M059J (cell line): ENCODE data around the gene CCT3. TPM values are rescaled to one million over a fixed set of nuclear protein-coding genes. Genes with fewer than 3 reads are reported as not detected.

Source experiments
- DNase-seq: peaks from one replicate; pipeline ENCODE4 v3.0.0-alpha.2; 2012; ENCODE audit warnings: low read depth
- total RNA-seq: library from RNA; depleted of rRNA; stranded (reverse); fragments of >200 nt; shearing (Covaris generic); gene quantifications from 2 replicates; pipeline ENCODE4 v1.2.3, GENCODE V29; 2014; rRNA removed

Gene CCT3
- total RNA-seq, 1 experiment from 2014 or later, result 432 TPM

GRCh38 chr1:156282479-156283222, 55.4 kb downstream of the CCT3 start, which contains the start of gene SMG5:
SMG5 (minus strand) TSS chr1:156282825; CDS start chr1:156282680, 145 bp downstream.
- peak; percentile 99 for DNase-seq

- DNase-seq, result peak; percentile 48
Measured at GRCh38 chr1:156281693-156282478, 56.2 kb downstream of the CCT3 start.

GRCh38 chr1:156281281-156281680, 56.8 kb downstream of the CCT3 start:
- peak; percentile 45 for DNase-seq

- no peak for DNase-seq
Measured at GRCh38 chr1:156279837-156280236, 58.3 kb downstream of the CCT3 start.

GRCh38 chr1:156276966-156277381, 61.1 kb downstream of the CCT3 start:
- no peak for DNase-seq

- no peak for DNase-seq
Measured at GRCh38 chr1:156276532-156276931, 61.6 kb downstream of the CCT3 start.

GRCh38 chr1:156270314-156270713, 67.8 kb downstream of the CCT3 start:
- no peak for DNase-seq

GRCh38 chr1:156268336-156268735, 69.8 kb downstream of the CCT3 start:
- DNase-seq, result no peak

GRCh38 chr1:156266051-156266450, 72.0 kb downstream of the CCT3 start:
- no peak for DNase-seq

- DNase-seq, result no peak
Measured at GRCh38 chr1:156263288-156263655, 74.8 kb downstream of the CCT3 start.

GRCh38 chr1:156262461-156263287, 75.4 kb downstream of the CCT3 start:
- DNase-seq, result peak; percentile 95

- no peak for DNase-seq
Measured at GRCh38 chr1:156260896-156261295, 77.2 kb downstream of the CCT3 start.

GRCh38 chr1:156259805-156260204, 78.3 kb downstream of the CCT3 start:
- no peak for DNase-seq

Other genes starting within 250 kb of the CCT3 start
- gene LMNA, start 223.6 kb downstream of the CCT3 start, total RNA-seq, result 396 and 698 TPM in 2 replicates
- 0.37 and 1.3 TPM in 2 replicates for gene SEMA4A, start 184.7 kb downstream of the CCT3 start, total RNA-seq
- gene SLC25A44, start 144.2 kb downstream of the CCT3 start, total RNA-seq, result 18.5 and 25.8 TPM in 2 replicates
- gene PMF1, start 125.3 kb downstream of the CCT3 start, total RNA-seq, result 96.1 and 109 TPM in 2 replicates
- gene BGLAP, start 96.1 kb downstream of the CCT3 start, total RNA-seq, result not detected in 2 replicates
- 0.37 and 1.0 TPM in 2 replicates for gene PAQR6, start 90.2 kb downstream of the CCT3 start, total RNA-seq
- 66.7 and 97.0 TPM in 2 replicates for gene SMG5, start 55.5 kb downstream of the CCT3 start, total RNA-seq
- 2.1 and 2.2 TPM in 2 replicates for gene TMEM79, start 54.0 kb downstream of the CCT3 start, total RNA-seq
- gene GLMP, start 42.6 kb downstream of the CCT3 start, total RNA-seq, result 95.1 and 99.0 TPM in 2 replicates
- gene VHLL, start 39.0 kb downstream of the CCT3 start, total RNA-seq, result not detected in 2 replicates
- not detected in 2 replicates for gene TSACC, start 234 bp upstream of the CCT3 start, total RNA-seq
- gene RHBG, start 30.9 kb upstream of the CCT3 start, total RNA-seq, result not detected in 2 replicates
- gene MEF2D, start 162.5 kb upstream of the CCT3 start, total RNA-seq, result 10.6 and 26.3 TPM in 2 replicates
- gene IQGAP3, start 234.3 kb upstream of the CCT3 start, total RNA-seq, result 23.7 and 40.5 TPM in 2 replicates
- not detected in 2 replicates for gene TTC24, start 241.4 kb upstream of the CCT3 start, total RNA-seq